ENCODE measurements around the gene NETO1. TPM values are rescaled to one million over a fixed set of nuclear protein-coding genes. Genes with fewer than 3 reads are reported as not detected.

The NETO1 gene
- polyA plus RNA-seq, 1 donor (not counting 4 experiments of a cell fraction or from before 2014, with no cell fraction given) = 19.2 TPM

DNA sequence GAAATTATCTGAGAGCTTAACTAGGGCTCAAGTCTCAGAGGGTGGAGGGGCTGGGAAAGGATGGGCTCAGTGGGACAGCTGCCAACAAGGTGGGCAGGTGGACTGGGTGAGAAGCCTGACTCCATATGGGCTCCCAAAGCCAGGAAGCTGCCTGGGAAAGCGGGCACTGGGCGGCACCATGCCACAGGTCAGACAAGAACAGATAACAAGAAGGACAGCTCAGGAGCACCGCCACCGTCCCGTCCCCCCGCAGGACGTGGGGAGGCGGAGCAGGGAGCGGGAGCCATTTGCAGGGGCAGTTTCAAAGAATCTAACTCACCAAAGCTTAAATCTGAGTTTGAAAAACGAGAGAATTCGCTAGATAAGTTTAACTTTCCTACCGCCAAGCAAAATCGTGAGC is 45.6 kb downstream of the NETO1 start:
- Histone ChIP-seq H4K20me1 (ENCODE audit: control insufficient read depth, extremely low read depth, insufficient read depth, low read length) (no peaks in the 10 kb centered on the region), H3K9me3 (ENCODE audit: control insufficient read depth, low read depth, low read length) (no peaks in the 10 kb centered on the region), H3K4me2 (ENCODE audit: control insufficient read depth, extremely low read depth, insufficient read depth, low read depth, low read length) (no peak overlapping the region), H3K27me3 (ENCODE audit: control insufficient read depth, extremely low read depth, insufficient read depth, low read length) (no peaks in the 10 kb centered on the region), H3K79me2 (ENCODE audit: control insufficient read depth, insufficient read depth, low read length) (no peaks in the 10 kb centered on the region), H3K27ac (ENCODE audit: control insufficient read depth, insufficient read depth, low read length) (no peak overlapping the region), H3K36me3 (ENCODE audit: control insufficient read depth in 2 of 2, extremely low read depth in 1 of 2, insufficient read depth in 2 of 2, low read length in 2 of 2) (no peaks in the 10 kb centered on the region), H3K4me1 (ENCODE audit: control insufficient read depth, extremely low read depth, insufficient read depth, low read length) (no peaks in the 10 kb centered on the region), H2AFZ (ENCODE audit: control insufficient read depth, low read length) (no peak overlapping the region), H3K9me1 (ENCODE audit: control insufficient read depth, extremely low read depth, insufficient read depth, low read length) (no peaks in the 10 kb centered on the region), H3K4me3 (ENCODE audit: control insufficient read depth in 2 of 3, extremely low read depth in 1 of 3, insufficient read depth in 2 of 3, low read depth in 1 of 3, low read length in 3 of 3) (no peak overlapping the region), H3K9ac (ENCODE audit: control insufficient read depth, extremely low read depth, insufficient read depth, low read length) (no peak overlapping the region)
- no peak for TF ChIP-seq EZH2 (IDR thresholded peaks at IDR 0.05; ENCODE audit: low read length)
- no peak for TF ChIP-seq CTCF (optimal IDR thresholded peaks at IDR 0.05 in 1 of 3, IDR thresholded peaks at IDR 0.05 in 1 of 3, conservative IDR thresholded peaks at IDR 0.05 in 1 of 3; ENCODE audit: extremely low read depth in 1 of 3, insufficient read depth in 2 of 3, low read length in 3 of 3)
- no peak for FAIRE-seq
- no peak for DNase-seq (ENCODE audit: low read depth, low spot score)
- dilution Hi-C loops (cut with MboI; ENCODE audit: extremely low pct_ligation_motif_present, low sequenced_read_pairs) = no loop called here

DNA sequence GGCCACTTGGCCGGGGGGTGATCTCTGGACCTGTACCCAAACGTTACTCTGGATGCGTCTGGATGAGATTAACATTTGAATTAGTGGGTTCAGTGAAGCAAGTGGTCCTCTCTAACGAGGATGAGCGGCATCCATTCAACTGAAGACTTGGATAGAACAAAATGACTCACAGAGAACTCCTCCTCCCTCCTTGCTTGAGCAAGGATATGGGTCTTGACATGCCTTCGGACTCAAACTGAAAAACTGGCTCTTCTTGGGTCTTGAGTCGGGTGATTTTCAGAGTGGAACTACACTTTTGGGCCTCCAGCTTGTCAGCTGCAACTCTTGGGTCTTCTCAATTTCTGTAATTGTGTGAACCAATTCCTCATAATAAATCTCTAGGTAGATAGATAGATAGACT is 47.2 kb downstream of the NETO1 start:
- H3K36me3 ChIP-seq (ENCODE audit: control insufficient read depth in 2 of 2, extremely low read depth in 1 of 2, insufficient read depth in 2 of 2, low read length in 2 of 2) = no peaks in the 10 kb centered on the region
- H3K4me3 ChIP-seq (ENCODE audit: control insufficient read depth in 2 of 3, extremely low read depth in 1 of 3, insufficient read depth in 2 of 3, low read depth in 1 of 3, low read length in 3 of 3) = no peak overlapping the region
- H3K9ac ChIP-seq (ENCODE audit: control insufficient read depth, extremely low read depth, insufficient read depth, low read length) = no peak overlapping the region
- dilution Hi-C loops (cut with MboI; ENCODE audit: extremely low pct_ligation_motif_present, low sequenced_read_pairs) = no loop called here
- no peaks in the 10 kb centered on the region for H3K9me1 ChIP-seq (ENCODE audit: control insufficient read depth, extremely low read depth, insufficient read depth, low read length)
- TF ChIP-seq EZH2 (IDR thresholded peaks at IDR 0.05; ENCODE audit: low read length) = no peak
- TF ChIP-seq CTCF (optimal IDR thresholded peaks at IDR 0.05 in 1 of 3, IDR thresholded peaks at IDR 0.05 in 1 of 3, conservative IDR thresholded peaks at IDR 0.05 in 1 of 3; ENCODE audit: extremely low read depth in 1 of 3, insufficient read depth in 2 of 3, low read length in 3 of 3) = no peak
- H3K4me1 ChIP-seq (ENCODE audit: control insufficient read depth, extremely low read depth, insufficient read depth, low read length) = no peaks in the 10 kb centered on the region
- no peak overlapping the region for H3K4me2 ChIP-seq (ENCODE audit: control insufficient read depth, extremely low read depth, insufficient read depth, low read depth, low read length)
- no peaks in the 10 kb centered on the region for H3K9me3 ChIP-seq (ENCODE audit: control insufficient read depth, low read depth, low read length)
- DNase-seq (ENCODE audit: low read depth, low spot score) = no peak
- H3K27me3 ChIP-seq (ENCODE audit: control insufficient read depth, extremely low read depth, insufficient read depth, low read length) = no peaks in the 10 kb centered on the region
- H4K20me1 ChIP-seq (ENCODE audit: control insufficient read depth, extremely low read depth, insufficient read depth, low read length) = no peaks in the 10 kb centered on the region
- FAIRE-seq = peak; percentile 44
- no peak overlapping the region for H2AFZ ChIP-seq (ENCODE audit: control insufficient read depth, low read length)
- H3K27ac ChIP-seq (ENCODE audit: control insufficient read depth, insufficient read depth, low read length) = no peak overlapping the region
- H3K79me2 ChIP-seq (ENCODE audit: control insufficient read depth, insufficient read depth, low read length) = no peaks in the 10 kb centered on the region
